Subcutaneous adipose tissue (tissue), 4 donors: ENCODE results near the gene NFKB2. TPM values are rescaled to one million over a fixed set of nuclear protein-coding genes. Genes with fewer than 3 reads are reported as not detected.

Experiments used
- total RNA-seq, 4 donors: library from RNA; depleted of rRNA; stranded (reverse); fragments of >200 nt; gene quantifications; one replicate each; pipeline ENCODE4 v1.1.0, GENCODE V29; 2016
- TF ChIP-seq, protein P1 (sequence below): fragments of 450-650 bp; IDR thresholded peaks from one replicate; pipeline ENCODE4 v1.5.1; 2016; ENCODE audit warnings: low read depth, mild to moderate bottlenecking, control low read depth, antibody characterized with exemption, moderate library complexity

The NFKB2 gene
- total RNA-seq, 4 donors from 2014 or later, result 7.7 to 20.3 (median 12.4) TPM

DNA sequence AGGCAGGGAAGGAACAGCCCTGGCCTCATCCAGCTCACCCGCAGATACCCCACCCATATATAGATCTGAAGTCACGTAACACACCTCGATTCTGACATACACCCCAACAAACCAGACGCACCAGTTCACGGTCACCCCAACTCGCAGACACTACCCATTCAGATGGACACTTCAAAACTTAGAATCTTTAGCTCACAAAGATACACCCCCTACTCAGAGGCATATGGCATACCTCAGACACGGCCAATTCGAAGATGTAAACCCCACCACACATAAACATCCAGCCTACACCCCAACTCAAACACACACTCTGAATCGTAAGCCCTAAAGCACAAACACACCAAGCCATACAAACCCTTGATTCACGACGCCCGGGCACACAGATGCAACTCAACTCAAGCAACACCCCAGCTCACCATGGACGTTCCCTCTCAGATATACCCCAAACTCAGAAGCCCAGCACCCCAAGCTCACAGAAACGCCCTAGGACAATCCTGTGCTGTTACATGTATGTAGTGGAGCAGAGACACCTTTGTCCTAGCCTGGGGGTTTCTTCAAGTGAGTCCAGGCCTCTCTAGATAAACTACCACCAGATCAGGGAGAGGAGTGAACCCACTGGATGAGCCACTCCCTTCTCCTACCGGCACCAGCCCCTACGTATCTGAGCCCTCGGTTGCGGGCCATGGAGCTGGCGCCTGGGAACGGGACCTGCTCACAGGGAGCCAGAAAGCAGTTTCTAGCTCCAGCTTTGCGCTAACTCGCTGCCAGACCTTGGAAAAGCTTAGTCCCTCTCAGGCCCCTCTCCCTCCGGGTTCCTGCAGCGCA, 14.3 kb downstream of the NFKB2 start:
- TF ChIP-seq, protein P1, sequence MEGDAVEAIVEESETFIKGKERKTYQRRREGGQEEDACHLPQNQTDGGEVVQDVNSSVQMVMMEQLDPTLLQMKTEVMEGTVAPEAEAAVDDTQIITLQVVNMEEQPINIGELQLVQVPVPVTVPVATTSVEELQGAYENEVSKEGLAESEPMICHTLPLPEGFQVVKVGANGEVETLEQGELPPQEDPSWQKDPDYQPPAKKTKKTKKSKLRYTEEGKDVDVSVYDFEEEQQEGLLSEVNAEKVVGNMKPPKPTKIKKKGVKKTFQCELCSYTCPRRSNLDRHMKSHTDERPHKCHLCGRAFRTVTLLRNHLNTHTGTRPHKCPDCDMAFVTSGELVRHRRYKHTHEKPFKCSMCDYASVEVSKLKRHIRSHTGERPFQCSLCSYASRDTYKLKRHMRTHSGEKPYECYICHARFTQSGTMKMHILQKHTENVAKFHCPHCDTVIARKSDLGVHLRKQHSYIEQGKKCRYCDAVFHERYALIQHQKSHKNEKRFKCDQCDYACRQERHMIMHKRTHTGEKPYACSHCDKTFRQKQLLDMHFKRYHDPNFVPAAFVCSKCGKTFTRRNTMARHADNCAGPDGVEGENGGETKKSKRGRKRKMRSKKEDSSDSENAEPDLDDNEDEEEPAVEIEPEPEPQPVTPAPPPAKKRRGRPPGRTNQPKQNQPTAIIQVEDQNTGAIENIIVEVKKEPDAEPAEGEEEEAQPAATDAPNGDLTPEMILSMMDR, result no peak

DNA sequence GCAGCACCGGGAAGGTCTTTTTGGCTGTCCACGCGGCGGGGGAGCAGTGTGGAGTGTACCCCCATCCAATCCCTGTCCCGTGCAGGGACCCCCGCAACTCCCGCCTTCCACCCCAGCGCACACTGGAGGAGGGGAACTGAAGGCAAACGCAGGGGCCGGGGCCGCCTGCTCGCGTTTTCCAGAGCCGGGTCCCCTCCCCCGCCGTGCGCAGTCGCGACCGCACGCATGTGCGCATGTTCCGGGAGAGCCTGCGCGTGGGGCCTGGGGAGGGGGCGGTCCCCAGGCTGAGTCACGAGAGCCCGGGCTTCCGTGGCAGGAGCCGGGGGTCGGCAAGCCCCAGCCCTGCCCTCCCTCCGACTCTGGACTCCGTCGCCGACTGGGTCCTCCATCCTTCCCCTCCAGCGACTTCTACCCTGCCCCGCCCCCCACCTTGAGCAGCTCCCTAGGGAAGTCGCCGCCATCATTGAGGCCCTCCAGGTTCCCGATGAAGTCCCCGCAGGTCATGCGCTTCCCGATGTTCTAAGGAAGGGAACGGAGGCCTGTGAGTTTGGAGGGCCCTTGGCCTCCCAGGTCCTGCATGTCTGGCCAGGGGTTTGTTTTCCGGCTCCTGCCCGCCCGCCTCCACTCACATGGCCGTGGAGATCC, 15.0 kb downstream of the NFKB2 start:
- TF ChIP-seq, protein P1, result no peak

DNA sequence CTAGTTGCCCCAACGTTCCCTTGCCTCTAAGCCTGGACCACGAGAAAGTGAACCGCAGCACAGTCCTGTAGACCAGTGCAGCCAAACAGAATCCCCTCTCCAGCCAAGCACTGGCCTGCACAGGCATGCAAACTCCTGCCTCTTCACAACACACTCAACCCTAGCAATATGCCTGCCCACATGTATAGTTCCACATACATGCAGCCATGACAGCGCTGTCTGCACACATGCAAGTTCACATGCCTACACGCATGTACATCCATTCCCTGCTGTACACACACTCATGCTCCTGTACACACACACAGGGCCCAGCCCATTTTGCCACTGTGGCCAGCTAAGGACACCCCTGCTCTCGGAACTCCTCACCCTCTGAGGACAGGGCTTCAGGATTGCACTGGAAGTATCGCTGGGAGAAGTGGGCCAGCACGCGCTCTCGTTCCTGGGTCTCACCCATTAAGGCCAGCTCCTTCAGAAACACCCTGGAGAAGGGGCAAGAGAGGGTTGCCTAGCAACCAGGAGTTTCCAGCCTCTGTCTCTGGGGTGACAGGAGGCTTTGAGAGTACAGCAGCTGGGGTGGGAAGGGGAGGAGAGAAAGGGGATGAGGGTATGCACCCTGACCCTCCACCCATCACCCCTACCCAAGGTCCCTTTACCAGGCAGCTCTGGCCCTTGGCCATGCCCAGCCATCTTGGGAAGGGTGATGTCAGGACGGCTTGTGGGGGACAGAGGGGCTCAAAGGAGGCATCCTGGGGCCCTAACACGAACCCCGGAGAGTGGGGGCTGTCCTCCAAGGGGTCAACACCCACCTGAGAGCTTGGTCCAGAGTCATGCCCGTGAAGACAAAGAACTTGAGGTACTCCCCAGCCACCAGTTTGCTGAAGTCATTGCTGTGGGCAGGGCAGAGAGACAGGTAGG, 16.1 kb downstream of the NFKB2 start:
- TF ChIP-seq, protein P1, result no peak

DNA sequence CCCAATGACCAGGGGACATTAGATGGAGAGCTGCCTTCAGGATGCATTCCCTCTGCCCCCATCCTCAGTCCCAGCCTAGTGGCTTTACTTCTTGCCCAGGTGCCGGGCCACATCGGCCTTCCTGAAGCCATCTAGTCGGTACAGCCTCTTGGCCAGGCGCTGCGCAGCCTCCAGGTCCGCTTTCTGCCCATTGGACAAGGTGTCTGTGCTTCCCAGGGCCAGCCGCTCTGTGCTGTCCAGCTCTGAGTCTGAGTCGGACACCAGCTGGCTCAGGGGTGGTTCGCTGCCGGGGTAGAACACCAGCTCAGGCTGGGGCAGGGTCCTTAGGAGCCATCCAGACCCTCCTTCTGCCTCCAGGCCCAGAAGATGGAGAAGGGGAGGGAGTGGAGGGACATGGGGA, 16.8 kb downstream of the NFKB2 start:
- TF ChIP-seq, protein P1, result no peak

DNA sequence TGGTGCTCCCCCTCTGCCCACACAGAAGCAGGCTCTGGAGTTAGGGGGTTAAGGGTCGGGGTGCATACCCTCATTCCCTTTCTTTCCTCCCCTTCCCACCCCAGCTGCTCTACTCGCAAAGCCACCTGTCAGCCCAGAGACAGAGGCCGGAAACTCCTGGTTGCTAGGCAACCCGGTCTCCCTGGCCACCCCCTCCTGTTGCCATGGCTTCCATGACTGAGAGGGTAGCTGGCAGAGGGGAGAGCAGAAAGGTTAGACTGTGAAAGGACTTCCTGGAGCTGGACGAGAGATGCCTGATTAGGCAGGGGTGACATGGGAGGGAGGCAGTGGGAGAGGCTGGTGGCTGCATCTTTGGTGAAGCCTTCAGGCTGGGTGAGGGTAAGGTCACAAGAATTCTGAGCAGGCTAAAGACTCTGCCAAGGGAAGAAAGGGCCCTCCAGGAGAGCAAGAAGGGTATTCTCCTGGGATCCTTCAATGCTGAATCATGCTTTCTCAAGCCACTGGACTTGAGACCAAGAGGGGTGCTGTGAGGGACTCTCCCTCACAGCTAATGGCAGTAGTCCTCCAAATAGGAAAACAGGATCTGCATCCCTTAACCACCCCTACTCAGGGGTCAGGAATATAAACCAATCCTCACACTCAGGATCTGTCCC, 17.7 kb downstream of the NFKB2 start:
- TF ChIP-seq, protein P1, result no peak

DNA sequence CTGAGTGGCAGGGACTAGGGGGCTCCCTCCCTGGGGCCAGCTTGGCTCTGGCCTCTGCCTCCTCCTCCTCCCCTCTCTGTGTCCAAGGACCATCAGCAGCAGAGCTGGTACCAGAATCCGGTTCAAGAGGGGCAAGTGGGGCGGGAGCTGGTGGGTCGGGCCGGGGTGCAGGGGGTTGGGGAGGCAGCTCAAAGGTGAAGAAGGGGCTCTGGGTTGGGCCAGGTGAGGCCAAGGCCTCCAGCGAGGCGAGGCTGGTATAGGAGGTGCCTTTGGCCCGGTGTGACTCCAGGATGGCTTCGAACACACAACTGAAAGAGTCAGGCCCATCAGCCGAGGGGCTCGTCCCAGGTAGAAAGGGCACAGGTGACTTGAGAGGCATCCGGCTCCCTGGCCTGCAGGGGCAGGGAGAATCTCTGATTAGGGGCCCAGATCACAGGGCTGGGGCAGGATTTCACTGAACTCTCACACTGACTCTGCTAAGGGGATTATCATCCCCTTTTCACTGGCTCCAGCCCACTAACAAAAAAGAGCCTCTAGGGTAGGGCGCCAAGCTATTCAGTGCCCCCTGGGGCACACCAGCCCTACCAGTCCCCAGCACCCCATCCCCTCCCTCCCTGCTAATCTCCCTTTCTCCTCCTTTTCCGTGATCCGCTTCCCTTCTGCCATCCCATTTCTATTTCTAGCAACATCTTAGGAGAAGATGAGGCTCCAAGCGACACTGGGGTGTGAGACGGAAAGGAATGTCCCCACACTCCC, 18.5 kb downstream of the NFKB2 start:
- TF ChIP-seq, protein P1, result no peak
